Keratinocyte (primary cell): ENCODE data around the gene IDH3B. TPM values are rescaled to one million over a fixed set of nuclear protein-coding genes. Genes with fewer than 3 reads are reported as not detected.

Experiments used
- DNase-seq: peaks from one replicate; pipeline ENCODE4 v3.0.0-alpha.2; 2011; ENCODE audit warnings: low read depth, missing footprints, low spot score
- FAIRE-seq: peaks from 2 replicates; lab custom pipeline; 2011; peaks lifted over from hg19 to GRCh38; lab: Jason Lieb, UNC
- H2AFZ ChIP-seq: 2 replicates; pipeline ENCODE4 v1.6.0; 2012; ENCODE audit warnings: low read length, control low read depth, inconsistent platforms; ENCODE audit not compliant: control insufficient read depth
- H3K27ac ChIP-seq: 2 replicates; pipeline ENCODE4 v1.5.1; 2011; ENCODE audit warnings: low read length; ENCODE audit not compliant: control insufficient read depth, insufficient read depth
- H3K27me3 ChIP-seq: 3 replicates; pipeline ENCODE4 v1.6.0; 2011; ENCODE audit warnings: low read length; ENCODE audit not compliant: control insufficient read depth, insufficient read depth; ENCODE audit errors: extremely low read depth
- H3K36me3 ChIP-seq, 2 experiments: 2 replicates in 1 of 2; 3 replicates in 1 of 2; pipeline ENCODE4 v1.5.1; 2011; ENCODE audit warnings: low read length in 2 of 2, mild to moderate bottlenecking in 1 of 2; ENCODE audit not compliant: control insufficient read depth in 2 of 2, insufficient read depth in 2 of 2; ENCODE audit errors: extremely low read depth in 1 of 2
- H3K4me1 ChIP-seq: 3 replicates; pipeline ENCODE4 v1.5.1; 2011; ENCODE audit warnings: low read length; ENCODE audit not compliant: control insufficient read depth, insufficient read depth; ENCODE audit errors: extremely low read depth
- H3K4me2 ChIP-seq: 3 replicates; pipeline ENCODE4 v1.6.0; 2011; ENCODE audit warnings: low read depth, low read length; ENCODE audit not compliant: control insufficient read depth, insufficient read depth; ENCODE audit errors: extremely low read depth
- H3K4me3 ChIP-seq, 3 experiments: fragments of 200-600 bp in 1 of 3; sonication (generic) in 1 of 3; 2 replicates in 2 of 3; 3 replicates in 1 of 3; pipeline ENCODE4 v1.5.1; 2011 to 2016; ENCODE audit warnings: low read length in 3 of 3, mild to moderate bottlenecking in 3 of 3, control low read depth in 2 of 3, inconsistent platforms in 1 of 3, low read depth in 1 of 3, mixed read lengths in 1 of 3, mixed run types in 1 of 3, moderate library complexity in 1 of 3; ENCODE audit not compliant: control insufficient read depth in 2 of 3, insufficient read depth in 2 of 3; ENCODE audit errors: extremely low read depth in 1 of 3
- H3K79me2 ChIP-seq: 2 replicates; pipeline ENCODE4 v1.6.0; 2012; ENCODE audit warnings: low read length; ENCODE audit not compliant: control insufficient read depth, insufficient read depth
- H3K9ac ChIP-seq: 3 replicates; pipeline ENCODE4 v1.6.0; 2011; ENCODE audit warnings: low read length; ENCODE audit not compliant: control insufficient read depth, insufficient read depth; ENCODE audit errors: extremely low read depth
- H3K9me1 ChIP-seq: 3 replicates; pipeline ENCODE4 v1.6.0; 2011; ENCODE audit warnings: low read length; ENCODE audit not compliant: control insufficient read depth, insufficient read depth; ENCODE audit errors: extremely low read depth
- H3K9me3 ChIP-seq: 2 replicates; pipeline ENCODE4 v1.5.1; 2012; ENCODE audit warnings: low read depth, low read length; ENCODE audit not compliant: control insufficient read depth
- H4K20me1 ChIP-seq: 3 replicates; pipeline ENCODE4 v1.6.0; 2011; ENCODE audit warnings: low read length; ENCODE audit not compliant: control insufficient read depth, insufficient read depth; ENCODE audit errors: extremely low read depth
- CTCF ChIP-seq, 3 experiments: IDR thresholded peaks in 1 of 3; conservative IDR thresholded peaks in 1 of 3; optimal IDR thresholded peaks in 1 of 3; 2 replicates in 2 of 3; 3 replicates in 1 of 3; pipeline versions ENCODE3 to v1.5.1; 2011; ENCODE audit warnings: low read length in 3 of 3, mild to moderate bottlenecking in 3 of 3, moderate library complexity in 2 of 3, control low read depth in 1 of 3, inconsistent platforms in 1 of 3; ENCODE audit not compliant: insufficient read depth in 2 of 3; ENCODE audit errors: extremely low read depth in 1 of 3
- EZH2 ChIP-seq: IDR thresholded peaks from one replicate; pipeline ENCODE4 v1.6.1; 2012; ENCODE audit warnings: inconsistent platforms, mild to moderate bottlenecking, low read length, moderate library complexity
- dilution Hi-C: fragments of 300-500 bp; cut with MboI; formaldehyde crosslinking; loops from one replicate; pipeline ENCODE4 v1.7.0; 2020; ENCODE audit warnings: low sequenced_read_pairs; ENCODE audit not compliant: extremely low pct_ligation_motif_present
- polyA plus RNA-seq, 5 experiments: library from polyadenylated mRNA; depleted of rRNA in 3 of 5; stranded (reverse) in 3 of 5; stranded (forward) in 1 of 5; unstranded in 1 of 5; fragments of >200 nt; gene quantifications; 1 replicate in 1 of 5; 2 replicates in 3 of 5; 3 replicates in 1 of 5; pipeline versions ENCODE4 v1.2.1 to v1.2.3, GENCODE V29; 2011 to 2012; ENCODE audit warnings: missing spikeins in 2 of 5, low read depth in 1 of 5, low replicate concordance in 1 of 5

Gene IDH3B
- polyA plus RNA-seq, 1 donor (not counting 4 experiments of a cell fraction or from before 2014, with no cell fraction given): 131 TPM

- FAIRE-seq: no peak
- Histone ChIP-seq H3K4me1 (no peaks in the 10 kb centered on the region), H3K36me3 (no peaks in the 10 kb centered on the region), H4K20me1 (no peaks in the 10 kb centered on the region), H3K9me3 (no peaks in the 10 kb centered on the region), H3K9me1 (no peaks in the 10 kb centered on the region), H3K27ac (no peak overlapping the region), H3K79me2 (no peaks in the 10 kb centered on the region), H3K27me3 (no peaks in the 10 kb centered on the region), H3K4me3 (no peak overlapping the region), H3K4me2 (no peak overlapping the region), H3K9ac (no peak overlapping the region), H2AFZ (no peak overlapping the region)
- dilution Hi-C loops: no loop called here
- TF ChIP-seq CTCF (optimal IDR thresholded peaks at IDR 0.05 in 1 of 3, IDR thresholded peaks at IDR 0.05 in 1 of 3, conservative IDR thresholded peaks at IDR 0.05 in 1 of 3; ENCODE audit: extremely low read depth in 1 of 3, insufficient read depth in 2 of 3, low read length in 3 of 3): no peak
- TF ChIP-seq EZH2: no peak
- DNase-seq: no peak
These were observed 8.4 kb upstream of the IDH3B start for GRCh38 chr20:2672446-2672845.

- dilution Hi-C loops: no loop called here
These were observed 8.0 kb upstream of the IDH3B start for GRCh38 chr20:2671977-2672376.

More at GRCh38 chr20:2671977-2672376, 8.0 kb upstream of the IDH3B start:
- Histone ChIP-seq H3K36me3 (no peaks in the 10 kb centered on the region), H3K4me3 (no peak overlapping the region), H2AFZ (no peak overlapping the region), H3K27me3 (no peaks in the 10 kb centered on the region), H3K79me2 (no peaks in the 10 kb centered on the region), H3K9me3 (no peaks in the 10 kb centered on the region), H3K4me2 (no peak overlapping the region), H3K27ac (no peak overlapping the region), H4K20me1 (no peaks in the 10 kb centered on the region), H3K4me1 (no peaks in the 10 kb centered on the region), H3K9ac (no peak overlapping the region), H3K9me1 (no peaks in the 10 kb centered on the region)
- FAIRE-seq: no peak
- DNase-seq: no peak
- TF ChIP-seq CTCF (optimal IDR thresholded peaks at IDR 0.05 in 1 of 3, IDR thresholded peaks at IDR 0.05 in 1 of 3, conservative IDR thresholded peaks at IDR 0.05 in 1 of 3; ENCODE audit: extremely low read depth in 1 of 3, insufficient read depth in 2 of 3, low read length in 3 of 3) (peak; percentile 16 to 26 (median 19)), EZH2 (no peak)
